AG10803 (cell line): Measurements from ENCODE around the gene USP40.

Source experiments
- DNase-seq: peaks from one replicate; pipeline ENCODE4 v3.0.0; 2010; ENCODE audit warnings: low read depth
- H3K4me3 ChIP-seq: 2 replicates; pipeline ENCODE4 v1.5.1; 2011; ENCODE audit warnings: mild to moderate bottlenecking, low read length, control low read depth
- CTCF ChIP-seq: conservative IDR thresholded peaks from 2 replicates; pipeline ENCODE4 v1.5.1; 2011; ENCODE audit warnings: mild to moderate bottlenecking, low read length, control low read depth, inconsistent platforms

Gene USP40

DNA sequence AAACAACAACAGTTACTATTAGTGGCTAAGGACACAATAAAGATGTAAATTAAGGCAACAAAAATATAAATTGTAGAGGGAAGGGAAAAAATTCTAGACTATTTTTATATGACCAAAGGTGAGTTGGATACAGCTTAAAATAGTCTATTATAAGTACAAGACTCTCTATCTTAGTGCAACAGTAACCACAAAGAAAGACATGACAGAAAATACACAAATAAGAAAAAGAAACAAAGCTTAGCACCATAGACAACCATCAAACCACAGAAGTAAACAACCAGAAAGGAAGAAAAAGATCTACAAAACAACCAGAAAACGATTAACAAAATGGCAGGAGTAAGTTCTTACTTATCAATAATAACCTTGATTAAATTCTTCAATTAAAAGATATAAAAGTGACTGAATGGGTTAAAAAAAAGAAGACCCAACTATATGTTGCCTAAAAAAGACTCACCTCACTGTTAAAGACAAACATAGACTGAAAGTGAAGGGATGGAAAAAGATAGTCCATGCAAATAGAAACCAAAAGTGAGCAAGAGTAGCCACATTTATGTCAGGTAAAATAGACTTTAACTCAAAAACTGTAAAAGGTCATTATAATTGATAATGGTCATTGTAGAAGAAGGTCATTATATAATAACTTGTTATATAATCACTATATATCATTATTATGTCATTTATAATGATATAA is 62.5 kb downstream of the USP40 start:
- TF ChIP-seq CTCF, result no peak
- H3K4me3 ChIP-seq, result no peak overlapping the region
- no peak for DNase-seq

GRCh38 chr2:233503481-233503880 is 63.1 kb downstream of the USP40 start:
- TF ChIP-seq CTCF, result no peak
- H3K4me3 ChIP-seq, result no peak overlapping the region
- DNase-seq, result no peak

- TF ChIP-seq CTCF, result no peak
- no peak overlapping the region for H3K4me3 ChIP-seq
- DNase-seq, result peak; percentile 3
These were observed 65.1 kb downstream of the USP40 start for GRCh38 chr2:233501198-233502076.

- H3K4me3 ChIP-seq, result no peak overlapping the region
- TF ChIP-seq CTCF, result no peak
- no peak for DNase-seq
These were observed 66.7 kb downstream of the USP40 start for GRCh38 chr2:233499928-233500327.

- H3K4me3 ChIP-seq, result no peak overlapping the region
- DNase-seq, result no peak
- TF ChIP-seq CTCF, result no peak
These were observed 68.5 kb downstream of the USP40 start for GRCh38 chr2:233498126-233498525.

GRCh38 chr2:233497692-233498091 is 68.9 kb downstream of the USP40 start:
- TF ChIP-seq CTCF, result no peak
- DNase-seq, result no peak
- no peak overlapping the region for H3K4me3 ChIP-seq
